ENCODE data around the gene SMYD3.

Gene SMYD3

GRCh38 chr1:246540738-246541491 lies 33.8 kb upstream of the SMYD3 start:
- H3K4me1 ChIP-seq (ENCODE audit: control insufficient read depth, insufficient read depth, low read length): no peaks in the 10 kb centered on the region
- ChIA-PET POLR2A (no interaction called here), CTCF (no interaction called here)
- H3K4me3 ChIP-seq (ENCODE audit: low read depth, low read length): no peak overlapping the region
- TF ChIP-seq ZNF624 (tag by site-specific recombination; IDR thresholded peaks at IDR 0.05): no peak
- TF ChIP-seq WT1 (tag by site-specific recombination; IDR thresholded peaks at IDR 0.05): no peak
- no peak for TF ChIP-seq ZBTB20 (tag by site-specific recombination; IDR thresholded peaks at IDR 0.05)
- no peak for TF ChIP-seq CTCF (tag by site-specific recombination; IDR thresholded peaks at IDR 0.05)
- no peak for TF ChIP-seq OVOL3 (tag by site-specific recombination; IDR thresholded peaks at IDR 0.05)
- TF ChIP-seq ZNF10 (tag by site-specific recombination; IDR thresholded peaks at IDR 0.05): no peak
- TF ChIP-seq ZNF561 (tag by site-specific recombination; IDR thresholded peaks at IDR 0.05; ENCODE audit: borderline replicate concordance): no peak
- no peak for TF ChIP-seq ZNF138 (tag by site-specific recombination; IDR thresholded peaks at IDR 0.05; ENCODE audit: borderline replicate concordance)
- no peak for TF ChIP-seq ZBTB48 (tag by site-specific recombination; IDR thresholded peaks at IDR 0.05)
- TF ChIP-seq ZNF24 (tag by site-specific recombination; IDR thresholded peaks at IDR 0.05): no peak
- no peak overlapping the region for H3K27ac ChIP-seq (ENCODE audit: extremely low read depth, low read depth, low read length)
- no peaks in the 10 kb centered on the region for H3K9me3 ChIP-seq (ENCODE audit: control insufficient read depth, insufficient read depth, low read depth, low read length)
- H3K36me3 ChIP-seq (ENCODE audit: control insufficient read depth in 2 of 2, insufficient read depth in 1 of 2, low read length in 2 of 2): peaks cover 0 to 26% of the 10 kb centered on the region in 2 experiments; a peak in 1 of 3 replicates

- ChIA-PET CTCF (no interaction called here), POLR2A (no interaction called here)
- Histone ChIP-seq H3K4me3 (ENCODE audit: low read depth, low read length) (no peak overlapping the region), H3K27ac (ENCODE audit: extremely low read depth, low read depth, low read length) (no peak overlapping the region), H3K36me3 (ENCODE audit: control insufficient read depth in 2 of 2, insufficient read depth in 1 of 2, low read length in 2 of 2) (peaks cover 0 to 15% of the 10 kb centered on the region in 2 experiments; a peak in 1 of 3 replicates), H3K4me1 (ENCODE audit: control insufficient read depth, insufficient read depth, low read length) (no peaks in the 10 kb centered on the region), H3K9me3 (ENCODE audit: control insufficient read depth, insufficient read depth, low read depth, low read length) (no peaks in the 10 kb centered on the region)
- TF ChIP-seq RBAK (tag by site-specific recombination; IDR thresholded peaks at IDR 0.05) (no peak), ZFHX2 (tag by site-specific recombination; conservative IDR thresholded peaks at IDR 0.05) (no peak), ZNF610 (tag by site-specific recombination; IDR thresholded peaks at IDR 0.05; ENCODE audit: borderline replicate concordance) (no peak), ZNF132 (tag by site-specific recombination; IDR thresholded peaks at IDR 0.05; ENCODE audit: borderline replicate concordance) (no peak), ZNF544 (tag by site-specific recombination; IDR thresholded peaks at IDR 0.05) (no peak), ZNF266 (tag by site-specific recombination; IDR thresholded peaks at IDR 0.05; ENCODE audit: low read depth) (no peak)
Observed at GRCh38 chr1:246537887-246538286, 30.8 kb upstream of the SMYD3 start.

GRCh38 chr1:246537441-246537840 lies 30.4 kb upstream of the SMYD3 start:
- ChIA-PET POLR2A (no interaction called here), CTCF (no interaction called here)
- Histone ChIP-seq H3K36me3 (ENCODE audit: control insufficient read depth in 2 of 2, insufficient read depth in 1 of 2, low read length in 2 of 2) (peaks cover 0 to 14% of the 10 kb centered on the region in 2 experiments; a peak in 1 of 3 replicates), H3K27ac (ENCODE audit: extremely low read depth, low read depth, low read length) (no peak overlapping the region), H3K9me3 (ENCODE audit: control insufficient read depth, insufficient read depth, low read depth, low read length) (no peaks in the 10 kb centered on the region), H3K4me1 (ENCODE audit: control insufficient read depth, insufficient read depth, low read length) (no peaks in the 10 kb centered on the region), H3K4me3 (ENCODE audit: low read depth, low read length) (no peak overlapping the region)
- TF ChIP-seq HOXD13 (CRISPR knock-in tag; IDR thresholded peaks at IDR 0.05; ENCODE audit: borderline replicate concordance) (no peak), MZF1 (tag by site-specific recombination; IDR thresholded peaks at IDR 0.05; ENCODE audit: borderline replicate concordance) (no peak), PRDM2 (tag by site-specific recombination; IDR thresholded peaks at IDR 0.05; ENCODE audit: borderline replicate concordance) (no peak), ZNF169 (tag by site-specific recombination; IDR thresholded peaks at IDR 0.05) (no peak), ZNF843 (tag by site-specific recombination; IDR thresholded peaks at IDR 0.05) (no peak)
